DMS153 treated with DMSO at 0.1 percent for 48 hours (cell line): Measurements from ENCODE around the gene RBKS.
"Not testable (repeated sequence)": the region's sequence is repeated elsewhere in the genome, so short reads cannot be mapped to it uniquely, and the experiment has no call there.

Experiments
- DNase-seq: peaks from one replicate; lab custom pipeline; 2025; ENCODE audit not compliant: unreplicated experiment; lab: John Stamatoyannopoulos, UW

Gene RBKS

DNA sequence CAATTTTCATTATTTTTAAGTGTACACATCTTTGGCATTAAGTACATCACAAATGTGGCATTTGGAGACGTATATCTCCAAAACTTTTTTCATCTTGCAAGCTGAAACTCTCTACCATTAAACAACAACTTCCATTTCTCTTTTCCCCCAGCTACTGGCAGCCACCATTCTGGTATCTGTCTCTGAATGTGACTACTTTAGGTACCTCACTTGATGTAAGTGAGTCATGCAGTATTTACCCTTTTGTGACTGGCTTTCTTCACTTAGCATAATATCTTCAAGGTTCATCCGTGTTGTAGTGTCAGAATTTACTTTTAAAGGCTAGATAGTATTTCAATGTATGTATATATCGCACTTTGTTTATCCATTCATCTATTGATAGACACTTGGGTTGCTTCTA lies 17.4 kb upstream of the RBKS start:
- DNase-seq, result no peak

DNA sequence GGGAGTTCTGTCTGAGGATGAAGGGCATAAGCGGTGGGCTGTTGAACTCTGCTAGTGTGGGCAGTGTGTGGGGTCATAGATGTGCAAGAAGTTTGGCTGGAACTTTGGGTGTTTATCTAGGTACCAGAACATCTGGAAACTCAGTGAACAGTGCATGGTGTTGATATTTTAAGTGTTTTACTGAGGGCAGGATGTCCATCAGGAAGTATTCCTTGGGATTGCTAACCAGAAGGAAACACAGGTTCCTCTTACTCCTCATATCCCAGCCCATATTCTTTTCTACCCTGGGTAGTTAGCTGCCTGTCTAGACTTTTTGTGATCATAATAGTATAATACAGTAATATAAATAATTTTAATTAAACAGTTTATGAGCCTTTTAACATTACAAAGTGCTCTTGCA lies 15.9 kb upstream of the RBKS start:
- DNase-seq, result no peak

DNA sequence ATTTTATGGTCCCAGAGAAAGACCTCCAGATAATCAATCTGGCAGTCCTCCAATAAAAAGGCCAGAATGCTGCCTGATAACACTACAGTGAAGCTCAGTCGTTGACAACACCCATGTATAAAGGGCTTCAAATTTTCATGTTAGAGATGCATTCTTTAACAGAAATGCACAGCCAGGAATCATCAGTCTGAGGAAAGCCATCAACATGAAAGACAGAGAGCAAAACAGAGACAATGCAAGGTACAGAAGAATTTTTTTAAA lies 14.1 kb upstream of the RBKS start:
- DNase-seq, result no peak

DNA sequence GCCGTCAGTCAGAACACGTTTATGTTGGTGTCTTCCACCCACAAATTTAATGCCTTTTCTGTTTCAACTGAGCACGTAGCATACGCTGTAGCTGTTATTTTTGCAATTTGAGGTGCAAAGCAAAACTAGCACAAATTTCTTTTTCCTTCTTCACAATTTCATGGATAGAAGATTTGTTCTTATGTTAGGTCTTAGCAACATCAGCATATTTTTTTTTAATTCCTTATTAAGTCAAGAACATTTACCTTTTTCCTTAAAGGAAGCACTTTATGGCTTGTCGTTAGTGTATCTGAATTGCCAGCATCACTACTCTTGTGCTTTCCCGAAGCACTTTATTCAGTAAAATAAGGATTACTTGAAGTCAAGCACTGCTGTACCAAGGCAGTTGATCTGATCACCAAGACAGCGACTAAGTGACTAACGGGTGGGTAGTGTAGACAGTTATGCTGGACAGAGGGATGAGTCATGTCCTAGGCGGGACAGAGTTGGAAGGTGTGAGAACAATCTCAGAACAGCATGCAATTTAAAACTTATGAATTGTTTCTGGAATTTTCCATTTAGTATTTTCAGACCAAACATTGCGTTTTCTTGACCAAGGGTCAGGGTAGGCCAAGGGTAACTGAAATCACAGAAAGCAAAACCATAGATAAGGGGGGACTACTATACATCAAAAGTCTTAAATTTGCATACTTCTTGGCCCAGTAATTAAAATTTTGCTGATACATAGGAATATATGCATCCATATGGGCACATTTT lies 13.6 kb upstream of the RBKS start:
- no peak for DNase-seq

DNA sequence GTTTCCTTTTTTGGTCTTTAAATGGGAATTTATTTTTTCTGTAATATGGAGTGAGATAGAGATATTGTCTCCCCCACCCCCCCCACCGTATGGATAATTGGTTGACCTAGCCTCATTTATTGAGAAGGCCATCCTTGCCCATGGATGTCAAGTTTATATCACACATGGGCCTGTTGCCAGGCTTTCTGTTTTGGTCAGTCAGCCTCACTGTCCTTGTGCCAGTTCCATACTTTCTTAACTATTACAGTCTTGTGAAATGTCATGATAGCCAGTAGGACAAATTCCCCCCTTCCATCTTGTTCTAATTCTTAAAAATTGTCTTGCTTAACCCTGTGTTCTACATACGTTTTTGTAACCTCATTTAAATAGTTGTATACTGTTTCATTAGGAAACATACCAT lies 12.8 kb upstream of the RBKS start:
- DNase-seq, result no peak

DNA sequence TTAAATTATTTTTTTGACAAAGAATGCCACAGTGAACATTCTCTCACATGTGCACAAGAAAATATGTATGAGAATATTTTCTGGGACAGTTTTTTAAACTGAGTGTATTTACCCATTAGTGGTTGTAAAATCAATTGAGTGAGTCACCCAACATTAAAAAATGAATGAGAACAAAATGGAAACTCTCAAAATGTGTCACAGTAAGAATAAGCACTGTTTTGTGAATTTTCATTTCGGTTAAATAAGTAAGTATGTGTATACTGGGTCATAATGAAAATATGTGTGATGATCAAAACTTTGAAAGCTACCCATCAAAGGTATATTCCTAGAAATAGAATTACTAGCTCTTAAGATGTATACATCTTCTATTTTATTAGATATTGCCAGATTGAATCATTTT lies 11.9 kb upstream of the RBKS start:
- DNase-seq, result no peak

DNA sequence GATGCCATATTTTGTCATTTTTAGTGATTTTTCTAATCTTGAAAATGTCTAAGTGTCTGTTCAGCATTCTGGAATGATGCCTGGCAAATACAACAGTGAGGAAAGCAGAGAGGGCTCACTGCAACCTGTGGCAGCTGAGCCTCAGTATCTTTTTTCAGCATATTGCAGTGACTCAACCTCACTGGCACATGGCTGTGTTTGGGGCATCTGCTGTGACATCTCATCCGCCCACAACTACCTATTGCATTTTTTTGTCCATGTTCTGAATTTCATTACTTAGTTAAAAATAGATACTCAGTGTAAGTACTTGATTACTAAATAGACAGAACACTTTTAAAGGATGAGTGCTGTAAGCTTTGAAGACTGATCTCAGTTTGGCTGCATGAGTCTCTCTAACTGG lies 11.0 kb upstream of the RBKS start:
- DNase-seq, result no peak

DNA sequence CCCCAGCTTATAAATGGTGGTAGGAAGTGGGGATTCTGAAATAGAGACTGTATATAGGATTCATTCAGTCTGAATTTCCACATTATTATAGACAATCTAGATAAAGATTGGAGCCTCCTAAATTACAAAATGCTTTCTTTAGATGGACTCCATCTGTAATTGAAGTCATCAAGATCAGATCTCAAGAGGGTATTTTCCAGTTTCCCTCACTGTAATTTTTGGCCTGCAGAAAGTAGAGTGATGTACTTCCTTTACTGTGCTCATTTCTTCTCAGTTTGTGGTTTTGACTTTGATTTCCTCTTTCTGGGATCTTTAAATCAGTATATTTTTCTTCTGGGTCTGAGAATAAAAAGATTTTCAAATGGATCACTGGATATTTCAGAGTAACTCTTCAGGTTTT lies 7.5 kb upstream of the RBKS start:
- no peak for DNase-seq

DNA sequence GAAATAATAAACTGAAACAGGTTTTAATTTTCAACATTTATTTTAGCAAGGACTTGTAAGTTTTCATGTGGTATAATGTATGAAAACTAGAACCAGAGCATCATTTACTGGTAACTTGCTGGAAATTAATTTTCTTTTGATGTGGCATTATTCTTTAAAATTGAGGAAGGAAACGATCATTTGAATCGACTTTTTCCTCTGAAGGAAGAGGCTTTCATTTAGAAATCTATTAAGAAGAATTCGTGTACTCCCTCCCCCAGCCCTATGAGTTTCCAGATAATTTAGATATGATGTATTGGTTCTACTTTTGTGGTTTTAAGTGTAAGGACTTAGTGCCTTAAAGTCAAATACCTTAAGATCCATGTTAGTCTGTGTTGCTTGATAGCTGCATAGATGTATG lies 2.8 kb upstream of the RBKS start:
- no peak for DNase-seq

DNA sequence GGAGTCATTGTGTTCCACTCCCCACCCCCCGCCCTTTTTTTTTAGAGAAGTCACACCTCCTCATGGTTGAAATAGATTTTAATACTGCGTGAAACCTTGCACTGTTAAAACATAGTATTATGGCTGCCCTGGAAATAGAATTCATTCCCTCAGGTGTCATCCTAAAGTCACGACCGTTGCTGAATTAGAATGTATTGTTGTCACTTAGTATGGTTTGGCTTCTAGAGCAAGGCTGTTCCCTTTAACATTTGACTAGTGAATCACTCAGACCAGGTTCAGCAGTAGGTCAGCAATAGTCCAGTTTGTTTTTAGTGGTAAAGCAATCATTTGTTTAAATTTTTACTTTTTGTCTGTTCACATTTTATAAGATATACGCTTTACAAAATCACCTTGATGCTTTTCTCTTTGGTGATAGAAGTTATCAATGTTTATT lies 1.5 kb upstream of the RBKS start:
- DNase-seq, result no peak

DNA sequence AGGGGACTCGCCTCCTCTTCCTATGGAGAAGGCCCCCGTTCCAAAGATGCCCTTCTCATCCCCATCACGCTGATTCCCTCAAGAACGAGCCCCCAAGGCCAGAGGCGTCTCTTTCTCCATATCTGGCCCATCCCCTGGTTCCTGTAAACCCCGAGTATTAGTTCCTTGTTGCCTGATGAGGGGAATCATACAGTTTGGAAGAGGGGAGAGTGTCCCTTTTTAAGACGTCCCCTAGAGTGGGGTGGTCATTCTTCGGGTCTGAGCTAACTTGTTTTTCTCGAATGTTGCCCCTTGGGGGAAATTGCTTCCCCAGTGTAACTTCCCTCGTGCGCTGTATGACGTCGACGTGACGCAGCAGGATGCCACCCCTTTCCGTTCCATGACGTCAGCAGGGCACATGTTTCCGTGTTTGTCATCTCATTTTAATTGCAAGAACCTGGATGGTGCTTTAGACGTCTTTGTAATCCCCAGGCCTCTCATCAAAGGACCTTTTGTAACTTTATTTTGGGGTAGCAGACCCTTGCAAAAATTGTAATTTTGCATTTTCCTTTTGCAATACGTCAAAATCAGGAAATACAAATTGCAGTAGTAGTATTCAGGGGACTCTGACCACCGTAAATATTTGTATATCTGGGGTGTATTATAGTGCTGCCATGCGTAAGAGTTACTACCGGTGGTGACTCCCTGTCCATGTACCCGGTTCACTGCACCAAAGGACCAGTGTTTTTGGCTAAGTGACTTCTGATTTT lies 911 bp upstream of the RBKS start:
- DNase-seq, result peak; percentile 37

DNA sequence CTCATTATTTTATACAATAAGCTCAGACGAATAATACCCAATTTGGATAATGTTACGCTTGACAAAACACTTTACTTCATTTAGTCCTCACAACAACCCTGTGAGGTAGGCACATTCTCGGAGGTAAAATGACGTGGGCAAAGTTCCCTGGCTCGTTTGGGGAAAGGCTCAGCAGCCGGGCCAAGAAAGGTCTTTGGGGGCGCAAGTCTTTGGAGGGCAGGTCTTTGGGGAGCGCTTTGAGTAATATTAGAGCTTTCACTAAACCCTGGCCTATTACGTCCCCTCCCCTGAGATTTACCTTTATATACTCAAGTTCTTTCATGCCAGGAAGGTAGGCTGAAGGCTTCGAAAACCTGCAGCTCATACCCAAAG lies 427 bp downstream of the RBKS start:
- no peak for DNase-seq

DNA sequence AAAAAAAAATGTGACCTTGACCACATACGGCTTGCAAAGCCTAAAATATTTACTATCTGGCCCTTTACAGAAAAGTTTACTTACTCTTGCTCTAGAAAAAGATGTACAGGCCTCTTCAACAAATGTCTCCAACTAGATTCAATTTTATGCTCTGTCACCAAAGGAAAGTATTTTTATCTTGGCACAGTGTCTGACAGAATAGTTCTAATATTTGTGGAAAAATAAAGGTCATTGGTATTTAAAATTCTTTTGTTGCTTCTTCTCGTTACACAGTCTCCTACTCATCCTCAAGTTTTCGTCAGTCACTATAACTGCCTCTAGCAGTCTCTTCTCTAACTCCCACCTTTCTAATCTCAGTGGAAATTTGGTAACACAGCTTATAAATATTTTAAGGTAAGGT lies 1.4 kb downstream of the RBKS start:
- no peak for DNase-seq

DNA sequence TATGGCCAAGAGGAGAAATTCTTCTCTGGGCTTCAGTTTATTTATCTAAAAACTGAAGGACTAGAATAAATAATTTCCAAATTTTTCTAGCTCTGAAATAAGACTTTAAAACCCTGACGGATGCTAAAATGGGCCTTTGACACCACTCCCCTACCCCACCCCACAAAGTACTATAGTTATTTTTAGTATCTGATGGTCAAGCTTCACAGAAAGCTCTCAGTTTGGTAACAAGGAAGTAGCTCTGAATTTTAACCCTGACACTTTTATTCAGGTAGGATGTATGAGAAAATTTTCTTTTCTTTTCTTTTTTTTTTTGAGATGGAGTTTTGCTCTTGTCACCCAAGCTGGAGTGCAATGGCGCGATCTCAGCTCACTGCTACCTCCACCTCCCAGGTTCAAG lies 2.4 kb downstream of the RBKS start:
- no peak for DNase-seq

DNA sequence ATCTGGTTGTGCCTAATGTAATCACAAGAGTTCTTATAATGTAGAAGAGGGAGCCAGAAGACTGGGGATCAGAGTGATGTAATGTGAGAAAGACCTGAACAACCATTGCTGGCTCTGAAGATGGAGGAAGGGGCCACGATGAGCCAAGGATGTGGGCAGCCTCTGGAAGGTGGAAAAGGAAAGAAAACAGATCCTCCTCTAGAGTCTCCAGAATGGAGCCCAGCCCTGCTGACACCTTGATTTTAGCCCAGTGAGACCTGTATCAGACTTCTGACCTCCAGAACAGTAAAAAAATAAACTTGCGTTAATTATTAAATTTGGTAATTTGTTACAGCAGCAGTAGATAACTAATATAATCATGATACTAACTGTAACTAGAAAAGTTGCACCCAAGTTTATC lies 3.1 kb downstream of the RBKS start:
- no peak for DNase-seq

DNA sequence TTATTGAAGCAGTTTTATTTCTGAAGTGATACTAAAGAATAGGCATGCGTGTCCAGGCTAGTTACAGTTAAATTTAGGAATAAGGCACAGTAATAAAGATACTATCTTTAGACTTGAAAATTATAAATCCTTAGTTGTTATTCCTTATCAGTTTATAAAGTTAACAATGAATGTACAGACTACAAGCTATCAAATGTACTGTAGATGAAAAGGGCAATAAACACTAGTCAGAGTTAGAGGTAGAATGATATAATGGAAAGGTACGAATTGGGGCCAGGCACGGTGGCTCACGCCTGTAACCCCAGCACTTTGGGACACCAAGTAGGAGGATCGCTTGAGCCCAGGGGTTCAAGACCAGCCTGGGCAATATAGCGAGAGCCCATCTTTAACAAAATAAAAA lies 3.9 kb downstream of the RBKS start:
- no peak for DNase-seq

DNA sequence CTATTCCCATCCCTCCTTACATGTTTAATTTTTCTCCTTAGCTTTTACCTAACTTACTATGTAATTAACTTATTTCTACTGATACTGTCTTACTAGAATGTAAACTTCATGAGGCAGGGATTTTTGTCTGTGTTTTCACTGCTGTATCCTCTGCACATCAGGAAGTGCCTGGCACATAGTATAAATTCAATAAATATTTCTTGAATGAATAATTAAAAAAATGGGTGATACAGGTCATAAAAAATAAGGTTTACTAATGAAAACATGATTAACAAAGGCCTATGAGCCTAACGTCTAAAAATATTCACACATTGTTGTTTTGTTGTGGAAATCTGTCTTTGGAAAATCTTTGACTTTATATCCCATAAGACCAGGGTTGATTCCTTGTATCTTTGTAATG lies 4.5 kb downstream of the RBKS start:
- DNase-seq, result no peak

DNA sequence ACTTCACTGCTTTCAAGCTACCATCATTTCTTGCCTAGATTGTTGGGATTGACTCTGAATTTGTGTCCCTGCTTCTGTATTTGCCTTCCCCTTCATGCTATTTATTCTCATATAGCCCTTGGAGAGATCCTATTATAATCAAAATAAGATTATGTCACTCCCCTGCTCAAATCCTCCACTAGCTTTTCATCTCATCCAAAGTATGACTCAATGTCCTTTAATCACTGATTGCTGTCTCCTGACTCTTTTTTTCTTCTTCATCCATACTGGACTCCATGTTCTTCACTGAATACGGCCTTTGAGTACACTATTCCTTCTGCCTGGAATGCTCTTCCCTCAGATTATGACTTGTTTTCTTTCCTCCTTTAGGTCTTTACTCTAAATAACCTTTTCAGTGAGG lies 5.0 kb downstream of the RBKS start:
- no peak for DNase-seq

DNA sequence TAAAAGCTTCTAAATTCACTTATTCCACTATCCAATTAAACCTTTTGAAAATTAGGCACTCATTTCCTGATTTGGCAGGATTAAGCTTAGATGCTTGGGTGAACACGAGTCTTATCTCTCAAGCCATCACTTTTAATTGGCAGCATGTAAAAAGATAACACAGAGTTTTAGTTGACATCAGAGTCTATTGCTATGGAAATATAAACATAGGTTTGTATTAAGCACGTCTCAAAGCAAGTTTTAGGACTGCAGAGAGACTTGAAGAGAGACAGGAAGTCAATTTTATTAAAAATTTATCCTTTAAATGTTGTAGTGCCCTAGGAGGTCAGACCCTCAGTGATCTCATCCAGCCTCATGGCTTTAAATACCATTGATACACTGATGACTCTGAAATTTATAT lies 5.6 kb downstream of the RBKS start:
- no peak for DNase-seq

DNA sequence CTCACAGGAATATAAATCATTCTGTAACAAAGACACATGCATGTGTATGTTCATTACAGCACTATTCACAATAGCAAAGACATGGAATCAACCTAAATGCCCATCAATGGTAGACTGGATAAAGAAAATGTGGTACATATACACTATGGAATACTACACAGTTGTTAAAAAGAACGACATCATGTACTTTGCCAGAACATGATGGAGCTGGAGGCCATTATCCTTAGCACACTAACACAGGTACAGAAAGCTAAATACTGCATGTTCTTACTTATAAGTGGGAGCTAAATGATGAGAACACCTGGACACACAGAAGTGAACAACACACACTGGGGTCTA lies 7.6 kb downstream of the RBKS start:
- not testable (repeated sequence) for DNase-seq

DNA sequence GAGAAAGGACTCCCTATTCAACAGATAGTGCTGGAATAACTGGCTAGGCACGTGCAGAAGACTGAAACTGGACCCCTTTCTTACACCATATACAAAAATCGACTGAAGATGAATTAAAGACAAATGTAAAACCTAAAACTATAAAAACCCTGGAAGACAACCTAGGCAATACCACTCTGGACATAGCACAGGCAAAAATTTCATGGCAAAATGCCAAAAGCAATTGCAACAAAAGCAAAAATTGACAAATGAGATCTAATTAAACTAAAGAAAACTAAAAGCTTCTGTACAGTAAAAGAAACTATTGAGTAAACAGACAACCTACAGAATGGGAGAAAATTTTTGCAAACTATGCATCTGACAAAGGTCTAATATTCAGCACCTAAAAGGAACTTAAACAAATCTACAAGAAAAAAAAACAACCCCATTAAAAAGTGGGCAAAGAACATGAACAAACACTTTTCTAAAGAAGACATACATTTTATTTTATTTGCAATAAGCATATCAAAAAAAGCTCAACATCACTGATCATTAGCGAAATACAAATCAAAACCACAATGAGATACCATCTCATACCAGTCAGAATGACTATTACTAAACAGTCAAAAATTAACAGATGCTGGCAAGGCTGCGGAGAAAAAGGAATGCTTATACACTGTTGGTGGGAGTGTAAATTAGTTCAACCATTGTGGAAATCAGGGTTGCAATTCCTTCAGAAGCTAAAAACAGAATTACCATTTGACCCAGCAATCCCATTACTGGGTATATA lies 8.2 kb downstream of the RBKS start:
- not testable (repeated sequence) for DNase-seq

DNA sequence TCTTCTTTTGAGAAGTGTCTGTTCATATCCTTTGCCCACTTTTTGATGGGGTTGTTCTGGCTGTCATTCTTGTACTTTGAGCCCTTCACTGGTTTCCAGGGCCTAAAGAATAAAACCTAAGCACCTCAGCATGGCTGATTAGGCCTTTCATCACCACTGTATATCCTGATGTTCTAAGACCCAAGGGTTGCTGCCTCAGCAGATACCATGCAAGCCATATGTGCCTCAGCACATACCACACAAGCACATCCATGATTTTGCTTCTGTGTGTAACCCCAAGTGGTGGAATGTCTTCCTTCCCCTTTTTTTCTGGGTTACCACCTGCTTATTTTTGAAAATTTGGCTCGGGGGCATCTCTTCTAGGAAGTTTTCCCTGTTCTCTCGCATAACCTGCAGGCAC lies 11.4 kb downstream of the RBKS start:
- no peak for DNase-seq
